SK-N-SH (cell line): Measurements from ENCODE around the gene CCDC183.

ENCODE experiments used
- EZH2phosphoT487 ChIP-seq: fragments of 200-600 bp; sonication (generic); IDR thresholded peaks from 2 replicates; pipeline ENCODE4 v1.6.1; 2017; ENCODE audit warnings: low read depth, mixed run types, mild to moderate bottlenecking, antibody characterized with exemption, moderate library complexity, borderline replicate concordance
- RXRA ChIP-seq: IDR thresholded peaks from 2 replicates; pipeline ENCODE4 v1.4.0; 2012; ENCODE audit warnings: low read depth, mild to moderate bottlenecking, borderline replicate concordance

DNA sequence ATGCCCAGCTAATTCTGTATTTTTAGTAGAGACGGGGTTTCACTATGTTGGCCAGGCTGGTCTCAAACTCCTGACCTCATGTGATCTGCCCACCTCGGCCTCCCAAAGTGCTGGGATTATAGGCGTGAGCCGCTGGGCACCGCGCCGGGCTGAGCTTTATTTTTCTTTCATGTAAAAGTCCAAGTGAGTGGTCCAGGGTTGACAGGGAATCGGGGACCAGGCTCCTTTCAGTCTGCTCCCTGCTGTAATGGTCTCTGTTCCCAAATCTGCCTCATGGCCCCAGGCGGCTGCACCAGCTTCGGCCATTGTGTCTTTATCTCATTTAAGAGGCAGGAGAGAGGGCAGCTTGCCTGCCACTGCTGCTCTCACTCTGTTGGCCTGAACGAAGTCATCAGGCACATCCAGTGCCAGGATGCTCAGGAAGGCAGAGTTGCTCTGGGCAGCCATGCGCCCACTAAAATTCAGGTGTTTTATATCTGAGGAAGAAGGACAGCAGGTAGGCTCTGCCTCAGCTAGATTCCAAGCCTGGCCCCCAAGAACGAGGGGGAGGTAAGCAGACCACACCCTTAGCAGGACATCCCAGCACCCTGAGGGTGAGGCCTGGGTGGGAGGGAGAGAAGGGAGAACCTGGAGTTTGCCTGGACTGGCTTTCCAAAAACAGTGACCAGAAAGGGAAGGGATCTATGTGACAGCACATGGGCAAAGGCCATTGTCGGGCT lies 1.7 kb upstream of the CCDC183 start:
- no peak for TF ChIP-seq EZH2phosphoT487
- no peak for TF ChIP-seq RXRA
